ENCODE data around the gene PARM1.
"Not testable (repeated sequence)": the region's sequence is repeated elsewhere in the genome, so short reads cannot be mapped to it uniquely, and the experiment has no call there.

The PARM1 gene

DNA sequence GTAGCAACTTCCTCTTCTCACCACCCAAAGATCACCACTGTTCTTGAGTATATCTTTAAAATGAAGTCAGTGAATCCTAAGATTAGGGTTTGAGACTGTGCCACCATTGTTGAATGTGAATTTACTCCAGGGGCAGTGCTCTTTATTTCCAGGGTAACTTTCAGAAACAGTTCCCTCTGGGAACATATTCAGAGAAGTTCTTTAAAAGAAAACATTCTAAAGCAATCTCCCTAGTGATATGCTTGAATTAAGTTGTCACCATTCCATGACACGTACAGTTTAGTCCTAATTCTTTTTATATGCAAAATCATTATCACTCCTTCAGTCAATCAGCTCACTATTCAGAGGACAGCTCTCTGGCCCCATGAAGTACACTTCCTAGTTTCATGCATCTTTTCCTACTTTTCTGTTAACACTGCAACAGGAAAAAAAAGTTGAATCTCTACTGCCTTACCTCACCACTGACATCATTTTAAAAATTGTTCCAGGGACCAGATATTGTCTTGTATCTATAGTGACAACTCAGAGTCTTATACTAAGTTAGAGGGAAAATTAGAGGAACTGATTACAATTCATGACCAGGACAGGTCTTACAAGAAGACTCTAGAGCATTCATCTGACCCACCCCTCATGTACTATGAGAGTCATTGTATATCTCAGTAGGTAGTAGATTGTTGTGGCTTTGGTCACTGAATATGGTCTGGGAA lies 49.8 kb downstream of the PARM1 start:
- ATAC-seq (ENCODE audit: low read depth) (peak; percentile 21), DNase-seq (ENCODE audit: low spot score in 2 of 2) (no peak)
- Mint-ChIP-seq H3K4me3 (no peak overlapping the region), H3K27me3 (no peaks in the 10 kb centered on the region), H3K9me3 (peaks cover 6% of the 10 kb centered on the region), H3K27ac (peak overlapping the region; percentile 60), H3K36me3 (peaks cover 5% of the 10 kb centered on the region), H3K4me1 (peaks cover 5% of the 10 kb centered on the region)

DNA sequence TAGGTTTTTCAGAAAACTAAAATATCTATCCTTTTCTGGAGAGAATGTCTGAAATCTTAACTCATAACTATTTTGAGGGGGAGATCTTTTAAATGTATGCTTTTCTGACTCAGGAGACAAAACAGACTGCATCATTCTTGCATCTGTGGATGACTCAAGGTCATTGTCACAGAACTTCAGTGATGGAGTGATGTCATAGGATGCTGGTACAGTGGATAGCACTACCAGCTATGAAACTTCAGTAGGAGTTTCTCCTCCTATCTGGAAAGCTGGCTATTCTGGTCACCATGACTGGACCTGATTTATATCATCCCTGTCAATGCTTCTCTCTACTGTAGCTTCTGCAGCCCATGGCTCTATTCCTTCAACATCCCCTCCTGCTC lies 50.3 kb downstream of the PARM1 start:
- H3K27me3 Mint-ChIP-seq = no peaks in the 10 kb centered on the region
- H3K27ac Mint-ChIP-seq = peak overlapping the region; percentile 60
- DNase-seq (ENCODE audit: low spot score in 2 of 2) (no peak), ATAC-seq (ENCODE audit: low read depth) (no peak)
- H3K36me3 Mint-ChIP-seq = peaks cover 5% of the 10 kb centered on the region
- peaks cover 6% of the 10 kb centered on the region for H3K9me3 Mint-ChIP-seq
- H3K4me1 Mint-ChIP-seq = peaks cover 8% of the 10 kb centered on the region
- no peak overlapping the region for H3K4me3 Mint-ChIP-seq

DNA sequence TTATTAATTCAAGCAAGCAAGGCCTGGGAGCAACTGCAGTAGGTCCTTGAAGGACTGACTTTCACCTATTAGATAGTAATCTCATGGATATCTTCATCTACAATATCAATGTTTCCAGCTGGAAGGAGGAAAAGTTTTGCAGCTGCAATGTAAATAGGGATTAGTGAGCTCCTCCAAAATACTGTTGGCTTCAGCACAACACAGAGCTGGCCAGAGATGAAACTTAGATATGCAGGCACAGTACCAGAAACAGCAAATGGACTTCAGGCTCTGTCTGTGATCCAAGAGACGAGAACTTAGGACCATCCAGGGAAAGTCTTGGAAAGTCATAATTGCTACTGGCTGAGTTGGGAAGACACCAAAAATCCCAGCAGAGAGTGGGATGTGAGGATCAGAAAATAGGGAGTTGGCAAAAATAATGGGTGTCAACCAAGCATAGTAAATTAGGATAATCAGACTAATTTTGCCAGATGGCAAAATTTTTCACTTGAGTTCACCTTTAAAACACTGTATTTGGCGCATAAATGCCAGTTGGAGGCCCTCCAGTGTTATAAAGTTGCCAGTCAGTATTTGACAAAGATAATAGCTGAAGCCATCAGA lies 57.5 kb downstream of the PARM1 start:
- Mint-ChIP-seq H3K27ac (peak overlapping the region; percentile 18), H3K9me3 (peaks cover 3% of the 10 kb centered on the region), H3K36me3 (peaks cover 6% of the 10 kb centered on the region), H3K4me1 (peaks cover 4% of the 10 kb centered on the region), H3K4me3 (no peak overlapping the region), H3K27me3 (no peaks in the 10 kb centered on the region)
- ATAC-seq (ENCODE audit: low read depth) = no peak
- no peak for DNase-seq (ENCODE audit: low spot score in 2 of 2)

DNA sequence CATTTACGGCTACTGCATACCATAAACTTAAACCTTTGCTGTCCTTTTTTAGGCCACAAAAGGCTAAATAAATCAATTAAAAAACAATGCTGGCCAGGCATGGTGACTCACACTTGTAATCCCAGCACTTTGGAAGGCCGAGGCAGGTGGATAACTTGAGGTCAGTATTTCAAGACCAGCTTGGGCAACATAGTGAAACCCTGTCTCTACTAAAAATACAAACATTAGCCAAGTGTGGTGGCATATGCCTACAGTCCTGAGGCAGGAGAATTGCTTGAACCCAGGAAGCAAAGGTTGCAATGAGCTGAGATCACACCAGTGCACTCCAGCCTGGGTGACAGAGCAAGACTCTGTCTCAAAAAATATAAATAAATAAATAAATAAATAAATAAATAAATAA lies 61.5 kb downstream of the PARM1 start:
- not testable (repeated sequence) for H3K4me1 Mint-ChIP-seq; H3K27ac Mint-ChIP-seq; DNase-seq (ENCODE audit: low spot score in 2 of 2); H3K9me3 Mint-ChIP-seq; ATAC-seq (ENCODE audit: low read depth); H3K4me3 Mint-ChIP-seq; H3K36me3 Mint-ChIP-seq; H3K27me3 Mint-ChIP-seq

DNA sequence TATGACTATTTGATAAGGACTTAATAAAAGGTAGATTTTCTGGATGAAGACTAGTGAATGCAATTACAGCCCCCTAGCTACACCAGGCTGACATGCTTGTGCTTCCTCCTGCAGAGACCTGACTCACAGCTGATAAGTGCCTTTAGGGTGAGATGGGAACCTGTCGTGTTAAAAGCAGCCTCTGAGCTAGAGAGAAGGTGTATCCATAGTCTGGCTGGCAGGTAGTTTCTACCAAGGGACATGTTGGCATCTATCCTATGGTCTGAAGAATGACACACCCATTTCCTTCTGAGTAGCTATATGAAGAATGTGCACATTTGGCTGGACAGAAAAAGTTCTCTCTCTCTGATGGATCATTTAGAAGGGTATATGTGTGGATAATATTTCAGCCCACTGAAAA lies 64.1 kb downstream of the PARM1 start:
- Mint-ChIP-seq H3K9me3 (peaks cover 3% of the 10 kb centered on the region), H3K4me1 (peaks cover 7% of the 10 kb centered on the region), H3K4me3 (no peak overlapping the region), H3K27ac (no peak overlapping the region), H3K36me3 (peaks cover 2% of the 10 kb centered on the region), H3K27me3 (no peaks in the 10 kb centered on the region)
- ATAC-seq (ENCODE audit: low read depth) (no peak), DNase-seq (ENCODE audit: low spot score in 2 of 2) (no peak)

DNA sequence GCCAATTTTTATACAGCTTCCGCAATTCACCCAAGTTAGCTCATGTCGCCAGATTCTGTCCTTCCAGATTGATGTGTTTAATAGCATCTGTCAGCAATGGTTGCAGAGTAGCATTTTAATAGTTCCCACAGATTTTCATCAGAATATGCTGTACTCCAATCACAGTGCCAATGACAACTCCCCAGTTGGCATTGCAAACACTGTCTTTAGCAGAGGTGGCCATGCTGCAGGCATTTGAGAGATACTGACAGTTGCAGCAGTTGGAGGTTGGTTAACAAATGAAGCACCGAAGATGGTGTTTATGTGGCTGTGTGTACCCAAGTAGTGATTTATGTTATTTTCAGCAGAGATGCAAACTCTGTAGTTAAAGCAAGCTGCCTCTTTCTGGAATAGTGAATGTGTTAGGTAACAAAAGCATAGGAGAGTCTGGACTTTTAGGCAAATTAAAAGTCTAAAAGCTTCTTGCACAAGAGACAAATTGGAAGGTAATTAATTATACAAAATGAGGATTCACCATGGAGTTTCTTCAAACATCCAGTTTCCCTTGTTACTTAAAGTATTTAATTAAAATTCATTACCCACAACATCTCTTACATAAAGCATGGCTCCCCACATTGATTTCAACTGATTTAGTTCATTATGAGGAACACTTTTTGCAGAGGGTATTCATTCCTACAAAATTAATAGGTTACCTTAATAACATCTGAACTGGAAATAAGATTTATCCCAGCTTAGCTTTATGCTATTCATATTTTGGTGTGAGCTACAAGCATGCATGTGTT lies 65.2 kb downstream of the PARM1 start:
- H3K27me3 Mint-ChIP-seq = no peaks in the 10 kb centered on the region
- ATAC-seq (ENCODE audit: low read depth) (no peak), DNase-seq (ENCODE audit: low spot score in 2 of 2) (no peak)
- peaks cover 10% of the 10 kb centered on the region for H3K4me1 Mint-ChIP-seq
- H3K36me3 Mint-ChIP-seq = no peaks in the 10 kb centered on the region
- no peak overlapping the region for H3K4me3 Mint-ChIP-seq
- no peak overlapping the region for H3K27ac Mint-ChIP-seq
- peaks cover 1% of the 10 kb centered on the region for H3K9me3 Mint-ChIP-seq

DNA sequence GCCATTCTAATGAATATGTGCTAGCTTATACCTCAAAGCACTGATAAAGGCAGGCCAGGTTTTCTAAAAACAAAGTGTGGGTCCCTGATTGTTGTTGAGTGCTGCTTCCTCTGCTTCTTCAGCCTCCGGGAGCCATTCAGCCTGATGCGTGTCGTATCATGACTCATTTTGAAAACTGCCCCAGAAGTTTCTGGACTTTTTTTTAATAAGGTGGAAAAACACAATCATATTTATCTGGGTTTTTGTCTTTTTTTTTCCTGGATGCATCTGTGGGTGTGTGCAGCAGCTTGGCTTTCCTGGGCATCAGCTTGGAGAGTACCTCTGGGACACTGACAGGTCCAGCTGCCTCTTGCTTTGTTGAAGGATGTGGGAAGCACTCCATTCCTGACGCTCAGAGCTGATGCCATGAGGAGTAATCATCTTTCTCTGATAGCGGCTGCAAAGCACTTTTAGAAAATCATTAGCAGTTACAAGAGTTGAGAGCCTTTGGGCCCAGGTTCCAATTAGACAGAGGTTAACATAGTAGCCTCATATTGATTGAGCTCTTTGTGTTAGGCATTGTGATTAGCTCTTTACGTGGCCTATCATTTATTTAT lies 66.9 kb downstream of the PARM1 start:
- ATAC-seq (ENCODE audit: low read depth) = no peak

DNA sequence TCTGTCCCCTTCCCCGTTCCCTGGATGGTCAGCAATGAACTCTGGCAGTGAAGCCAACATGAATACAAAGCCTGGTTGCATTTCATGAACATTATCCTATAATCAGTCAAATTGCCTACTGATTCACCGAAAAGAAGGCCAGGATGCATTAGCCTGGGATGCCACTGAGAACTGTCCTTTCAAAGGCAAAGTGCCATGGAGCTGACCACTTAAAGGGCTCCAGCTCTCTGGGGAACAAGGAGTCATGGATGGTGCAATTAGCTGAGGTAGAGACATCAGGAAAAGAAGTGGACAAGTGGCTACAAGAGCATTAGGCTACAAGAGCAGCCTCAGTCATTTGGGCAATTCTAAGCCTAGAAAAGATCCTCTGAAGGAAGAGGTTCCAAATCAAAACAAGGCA lies 69.0 kb downstream of the PARM1 start:
- Mint-ChIP-seq H3K27me3 (no peaks in the 10 kb centered on the region), H3K27ac (no peak overlapping the region), H3K9me3 (no peaks in the 10 kb centered on the region), H3K36me3 (no peaks in the 10 kb centered on the region), H3K4me3 (no peak overlapping the region), H3K4me1 (peaks cover 12% of the 10 kb centered on the region)
- no peak for DNase-seq (ENCODE audit: low spot score in 2 of 2)
- no peak for ATAC-seq (ENCODE audit: low read depth)

More for the DNA sequence above, 66.9 kb downstream of the PARM1 start:
- Mint-ChIP-seq H3K4me3 (no peak overlapping the region), H3K27me3 (no peaks in the 10 kb centered on the region), H3K36me3 (no peaks in the 10 kb centered on the region), H3K4me1 (peaks cover 17% of the 10 kb centered on the region), H3K27ac (no peak overlapping the region), H3K9me3 (no peaks in the 10 kb centered on the region)
- DNase-seq (ENCODE audit: low spot score in 2 of 2) = no peak

DNA sequence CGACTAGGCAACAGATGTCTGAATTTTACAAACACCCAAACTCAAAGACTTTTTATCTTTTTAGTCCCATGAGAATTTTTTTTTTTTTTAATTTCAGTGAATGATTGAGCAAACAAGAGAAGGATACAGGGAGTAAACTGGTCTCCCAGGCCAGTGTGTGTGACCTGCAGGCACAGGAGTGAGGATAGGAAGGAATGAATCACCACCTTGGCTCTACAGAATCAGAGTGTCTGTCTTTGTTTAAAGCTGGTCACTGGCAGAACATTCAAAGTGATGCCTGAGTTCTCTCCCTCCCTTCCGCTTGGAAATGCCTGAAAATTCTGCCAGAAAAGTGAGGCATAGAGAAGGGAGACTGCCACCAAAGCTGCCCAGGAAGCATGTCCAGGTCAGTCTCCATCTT lies 69.5 kb downstream of the PARM1 start:
- H3K9me3 Mint-ChIP-seq = peaks cover 2% of the 10 kb centered on the region
- H3K27ac Mint-ChIP-seq = no peak overlapping the region
- ATAC-seq (ENCODE audit: low read depth) = no peak
- H3K27me3 Mint-ChIP-seq = no peaks in the 10 kb centered on the region
- H3K4me3 Mint-ChIP-seq = no peak overlapping the region
- peaks cover 12% of the 10 kb centered on the region for H3K4me1 Mint-ChIP-seq
- DNase-seq (ENCODE audit: low spot score in 2 of 2) = no peak
- H3K36me3 Mint-ChIP-seq = peaks cover 2% of the 10 kb centered on the region

DNA sequence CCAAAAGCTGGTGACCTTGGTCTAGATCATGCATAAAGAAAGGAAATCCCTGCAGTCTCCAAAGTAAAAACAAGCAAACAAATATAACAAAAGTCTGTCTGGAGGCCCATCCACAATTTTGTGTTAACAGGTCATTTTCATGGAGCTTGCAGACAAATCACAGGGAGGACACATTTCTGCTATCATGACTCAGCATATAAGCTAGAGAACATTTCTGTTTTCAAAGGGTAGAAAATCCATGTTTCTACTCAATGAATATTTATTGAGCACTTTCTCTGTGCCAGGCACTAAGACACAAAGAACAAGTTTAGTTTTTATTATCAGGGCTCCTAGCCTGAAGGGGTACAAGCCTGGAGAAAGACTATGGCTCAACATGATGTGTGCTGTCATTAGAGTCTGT lies 71.1 kb downstream of the PARM1 start:
- peaks cover 12% of the 10 kb centered on the region for H3K4me1 Mint-ChIP-seq
- ATAC-seq (ENCODE audit: low read depth) (no peak), DNase-seq (ENCODE audit: low spot score in 2 of 2) (no peak)
- H3K9me3 Mint-ChIP-seq = peaks cover 6% of the 10 kb centered on the region
- no peaks in the 10 kb centered on the region for H3K27me3 Mint-ChIP-seq
- no peak overlapping the region for H3K27ac Mint-ChIP-seq
- no peak overlapping the region for H3K4me3 Mint-ChIP-seq
- peaks cover 5% of the 10 kb centered on the region for H3K36me3 Mint-ChIP-seq

DNA sequence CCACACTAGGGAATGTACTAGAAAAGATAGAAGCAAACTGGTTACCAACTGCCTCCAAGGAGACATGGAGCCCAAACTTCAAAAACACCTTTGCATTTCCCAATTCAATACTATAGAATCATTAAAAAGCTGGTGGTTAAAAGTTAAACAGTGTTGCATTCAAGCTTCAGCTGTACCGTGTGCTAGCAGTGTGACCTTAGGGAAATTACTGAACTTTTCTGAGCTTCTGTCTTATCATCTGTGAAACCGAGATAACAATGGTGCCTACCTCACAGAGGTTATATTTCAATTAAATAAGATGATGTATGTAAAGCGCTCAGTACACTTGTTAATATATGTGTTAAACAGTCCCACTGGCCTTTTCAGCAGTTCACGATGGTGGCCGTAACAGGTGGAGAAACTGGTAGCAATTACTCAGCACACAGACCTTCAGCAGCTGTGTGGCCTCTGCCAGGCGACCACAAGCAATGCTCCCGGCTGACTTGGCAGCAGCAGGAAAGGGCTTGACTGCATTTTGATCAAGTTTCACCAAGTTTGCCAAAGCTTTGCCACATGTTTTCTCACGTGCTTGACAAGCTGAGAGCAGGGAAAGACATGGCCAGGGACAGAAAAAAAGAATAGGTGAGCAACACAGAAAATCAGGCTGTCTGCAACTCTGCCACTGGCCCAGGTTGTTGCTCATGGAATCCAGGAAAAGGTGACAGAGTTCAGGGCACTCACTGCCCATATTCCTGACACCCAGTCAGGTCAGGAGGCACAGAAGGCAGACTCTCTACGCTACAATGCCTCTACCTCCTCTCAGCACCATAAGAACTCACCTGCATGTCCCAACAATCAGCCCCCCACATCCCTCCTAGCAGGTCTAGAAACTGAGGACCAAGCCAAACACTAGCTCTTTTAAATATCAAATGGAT lies 72.1 kb downstream of the PARM1 start:
- no peaks in the 10 kb centered on the region for H3K27me3 Mint-ChIP-seq
- peaks cover 12% of the 10 kb centered on the region for H3K4me1 Mint-ChIP-seq
- peaks cover 7% of the 10 kb centered on the region for H3K36me3 Mint-ChIP-seq
- no peak overlapping the region for H3K4me3 Mint-ChIP-seq
- no peak overlapping the region for H3K27ac Mint-ChIP-seq
- DNase-seq (ENCODE audit: low spot score in 2 of 2) = no peak
- ATAC-seq (ENCODE audit: low read depth) = no peak
- H3K9me3 Mint-ChIP-seq = peaks cover 6% of the 10 kb centered on the region

DNA sequence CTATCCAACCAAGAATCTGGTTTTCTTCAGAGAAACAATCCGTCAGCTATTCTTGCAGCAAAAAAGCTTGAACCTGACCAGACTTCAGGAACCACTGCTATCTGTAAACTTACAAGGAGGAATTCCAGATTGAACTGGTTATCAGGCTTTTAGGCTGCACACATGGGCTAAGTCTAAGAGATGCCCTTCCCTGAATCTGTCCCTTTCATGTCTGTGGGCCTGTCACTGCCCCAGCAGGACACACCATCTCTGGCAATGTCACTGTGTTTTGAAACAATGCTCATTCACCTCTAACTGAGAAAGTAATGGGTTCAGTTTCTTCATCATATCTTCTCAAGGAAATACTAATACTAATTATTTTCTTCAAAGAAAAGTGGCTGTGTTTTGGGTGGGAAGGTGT lies 72.8 kb downstream of the PARM1 start:
- Mint-ChIP-seq H3K4me1 (peaks cover 12% of the 10 kb centered on the region), H3K4me3 (no peak overlapping the region), H3K27me3 (no peaks in the 10 kb centered on the region), H3K9me3 (peaks cover 6% of the 10 kb centered on the region), H3K27ac (no peak overlapping the region), H3K36me3 (peaks cover 9% of the 10 kb centered on the region)
- ATAC-seq (ENCODE audit: low read depth) (no peak), DNase-seq (ENCODE audit: low spot score in 2 of 2) (no peak)

DNA sequence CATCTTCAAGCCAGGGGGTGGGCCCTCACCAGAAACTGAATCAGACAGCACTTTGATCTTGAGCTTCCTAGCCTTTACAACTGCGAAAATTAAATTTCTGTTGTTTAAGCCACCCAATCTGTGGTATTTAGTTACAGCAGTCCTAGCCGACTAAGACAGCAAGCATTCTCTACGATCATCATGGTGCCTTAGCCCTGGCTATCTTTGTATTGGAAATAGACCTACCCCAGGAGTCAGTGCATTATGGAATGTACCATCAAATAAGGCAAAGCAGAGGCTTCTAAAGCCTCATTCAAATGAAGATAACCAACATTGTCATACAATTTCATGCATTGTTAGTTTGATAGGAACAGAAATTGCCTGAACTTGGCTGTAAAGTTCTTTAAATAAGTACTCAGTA lies 75.0 kb downstream of the PARM1 start:
- no peaks in the 10 kb centered on the region for H3K27me3 Mint-ChIP-seq
- DNase-seq (ENCODE audit: low spot score in 2 of 2) = no peak
- H3K4me3 Mint-ChIP-seq = no peak overlapping the region
- H3K36me3 Mint-ChIP-seq = peaks cover 20% of the 10 kb centered on the region
- H3K27ac Mint-ChIP-seq = no peak overlapping the region
- H3K4me1 Mint-ChIP-seq = peaks cover 10% of the 10 kb centered on the region
- H3K9me3 Mint-ChIP-seq = peaks cover 6% of the 10 kb centered on the region
- no peak for ATAC-seq (ENCODE audit: low read depth)
